ENCODE data around the gene YWHAB.

The YWHAB gene

DNA sequence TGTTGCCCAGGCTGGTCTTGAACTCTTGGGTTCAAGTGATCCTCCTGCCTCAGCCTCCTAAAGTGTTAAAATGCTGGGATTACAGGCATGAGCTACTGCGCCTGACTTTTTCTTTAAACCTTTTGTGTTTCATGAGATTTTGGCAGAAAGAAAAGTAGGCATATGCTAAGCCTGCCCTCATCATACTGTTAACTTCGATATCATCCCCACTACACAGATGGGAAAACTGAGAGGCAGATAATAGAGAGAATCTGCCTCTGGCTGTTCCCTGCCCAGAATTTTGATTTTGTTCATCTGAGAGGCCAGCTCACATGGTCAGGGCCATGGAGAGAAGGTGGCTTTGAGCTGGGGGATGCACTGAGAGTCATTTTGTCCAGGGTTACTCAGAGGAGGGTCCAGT is 31.9 kb downstream of the YWHAB start:
- Histone ChIP-seq H3K36me3 (ENCODE audit: low read length) (0 out of 2 replicates have a peak, but pooled peaks cover 5% of the 10 kb centered on the region), H3K4me2 (ENCODE audit: low read depth, low read length, poor library complexity, severe bottlenecking) (no peak overlapping the region), H3K27me3 (ENCODE audit: low read length) (no peaks in the 10 kb centered on the region), H4K20me1 (ENCODE audit: low read depth, low read length) (no peaks in the 10 kb centered on the region), H3K4me3 (ENCODE audit: insufficient read depth, low read length, poor library complexity, severe bottlenecking) (no peak overlapping the region), H3K9me2 (replicated peaks; ENCODE audit: insufficient read depth, low read length) (no peaks in the 10 kb centered on the region), H3K9me3 (ENCODE audit: insufficient read depth, low read length) (no peaks in the 10 kb centered on the region), H3K27ac (ENCODE audit: low read depth, low read length) (no peak overlapping the region), H3K79me2 (ENCODE audit: insufficient read depth, low read length) (no peaks in the 10 kb centered on the region; the same call in 1 of the 2 replicates), H2AFZ (ENCODE audit: low read depth, low read length, severe bottlenecking) (no peak overlapping the region), H3K9ac (ENCODE audit: low read length) (no peak overlapping the region), H3F3A (ENCODE audit: insufficient read depth) (no peaks in the 10 kb centered on the region)
- TF ChIP-seq EZH2phosphoT487 (conservative IDR thresholded peaks at IDR 0.05; ENCODE audit: low read length), result no peak
- TF ChIP-seq, protein P1, sequence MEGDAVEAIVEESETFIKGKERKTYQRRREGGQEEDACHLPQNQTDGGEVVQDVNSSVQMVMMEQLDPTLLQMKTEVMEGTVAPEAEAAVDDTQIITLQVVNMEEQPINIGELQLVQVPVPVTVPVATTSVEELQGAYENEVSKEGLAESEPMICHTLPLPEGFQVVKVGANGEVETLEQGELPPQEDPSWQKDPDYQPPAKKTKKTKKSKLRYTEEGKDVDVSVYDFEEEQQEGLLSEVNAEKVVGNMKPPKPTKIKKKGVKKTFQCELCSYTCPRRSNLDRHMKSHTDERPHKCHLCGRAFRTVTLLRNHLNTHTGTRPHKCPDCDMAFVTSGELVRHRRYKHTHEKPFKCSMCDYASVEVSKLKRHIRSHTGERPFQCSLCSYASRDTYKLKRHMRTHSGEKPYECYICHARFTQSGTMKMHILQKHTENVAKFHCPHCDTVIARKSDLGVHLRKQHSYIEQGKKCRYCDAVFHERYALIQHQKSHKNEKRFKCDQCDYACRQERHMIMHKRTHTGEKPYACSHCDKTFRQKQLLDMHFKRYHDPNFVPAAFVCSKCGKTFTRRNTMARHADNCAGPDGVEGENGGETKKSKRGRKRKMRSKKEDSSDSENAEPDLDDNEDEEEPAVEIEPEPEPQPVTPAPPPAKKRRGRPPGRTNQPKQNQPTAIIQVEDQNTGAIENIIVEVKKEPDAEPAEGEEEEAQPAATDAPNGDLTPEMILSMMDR (IDR thresholded peaks at IDR 0.05; ENCODE audit: insufficient read depth, low read length, poor library complexity, severe bottlenecking), result no peak

DNA sequence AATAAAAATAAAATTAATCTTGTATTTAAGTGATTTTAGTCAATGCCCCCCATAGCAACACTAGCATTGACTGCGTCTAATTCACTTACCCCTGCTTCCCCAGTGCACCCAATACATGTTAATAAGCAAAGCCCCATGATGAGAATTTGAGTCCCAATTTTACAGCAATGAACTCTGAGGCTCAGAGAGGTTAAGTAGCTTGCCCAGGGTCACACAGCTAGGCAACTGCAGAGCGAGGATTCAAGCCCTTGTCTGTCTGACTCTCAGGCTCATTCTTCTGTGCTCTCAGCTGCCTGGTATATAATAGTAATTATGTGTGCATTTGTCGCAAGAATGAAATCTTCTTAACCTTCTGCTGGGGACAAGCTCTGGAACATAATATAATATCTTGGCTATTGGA is 32.8 kb downstream of the YWHAB start:
- TF ChIP-seq, protein P1 (IDR thresholded peaks at IDR 0.05; ENCODE audit: insufficient read depth, low read length, poor library complexity, severe bottlenecking), result no peak
- TF ChIP-seq EZH2phosphoT487 (conservative IDR thresholded peaks at IDR 0.05; ENCODE audit: low read length), result no peak
- no peaks in the 10 kb centered on the region; the same call in 1 of the 2 replicates for H3K79me2 ChIP-seq (ENCODE audit: insufficient read depth, low read length)
- no peak overlapping the region for H3K9ac ChIP-seq (ENCODE audit: low read length)
- no peak overlapping the region for H3K27ac ChIP-seq (ENCODE audit: low read depth, low read length)
- H3K4me2 ChIP-seq (ENCODE audit: low read depth, low read length, poor library complexity, severe bottlenecking), result no peak overlapping the region
- H3F3A ChIP-seq (ENCODE audit: insufficient read depth), result no peaks in the 10 kb centered on the region
- no peaks in the 10 kb centered on the region for H3K9me3 ChIP-seq (ENCODE audit: insufficient read depth, low read length)
- no peak overlapping the region for H3K4me3 ChIP-seq (ENCODE audit: insufficient read depth, low read length, poor library complexity, severe bottlenecking)
- H4K20me1 ChIP-seq (ENCODE audit: low read depth, low read length), result no peaks in the 10 kb centered on the region
- no peak overlapping the region for H2AFZ ChIP-seq (ENCODE audit: low read depth, low read length, severe bottlenecking)
- H3K36me3 ChIP-seq (ENCODE audit: low read length), result 0 out of 2 replicates have a peak, but pooled peaks cover 5% of the 10 kb centered on the region
- no peaks in the 10 kb centered on the region for H3K27me3 ChIP-seq (ENCODE audit: low read length)
- H3K9me2 ChIP-seq (replicated peaks; ENCODE audit: insufficient read depth, low read length), result no peaks in the 10 kb centered on the region

GRCh38 chr20:44918761-44919160 is 33.3 kb downstream of the YWHAB start:
- Histone ChIP-seq H3K36me3 (ENCODE audit: low read length) (0 out of 2 replicates have a peak, but pooled peaks cover 5% of the 10 kb centered on the region), H3K4me2 (ENCODE audit: low read depth, low read length, poor library complexity, severe bottlenecking) (no peak overlapping the region), H3K27me3 (ENCODE audit: low read length) (no peaks in the 10 kb centered on the region), H3K9me2 (replicated peaks; ENCODE audit: insufficient read depth, low read length) (no peaks in the 10 kb centered on the region), H3K9ac (ENCODE audit: low read length) (no peak overlapping the region), H3K4me3 (ENCODE audit: insufficient read depth, low read length, poor library complexity, severe bottlenecking) (no peak overlapping the region), H3F3A (ENCODE audit: insufficient read depth) (no peaks in the 10 kb centered on the region), H3K27ac (ENCODE audit: low read depth, low read length) (no peak overlapping the region), H3K9me3 (ENCODE audit: insufficient read depth, low read length) (no peaks in the 10 kb centered on the region), H3K79me2 (ENCODE audit: insufficient read depth, low read length) (no peaks in the 10 kb centered on the region), H2AFZ (ENCODE audit: low read depth, low read length, severe bottlenecking) (no peak overlapping the region), H4K20me1 (ENCODE audit: low read depth, low read length) (no peaks in the 10 kb centered on the region)
- TF ChIP-seq, protein P1 (IDR thresholded peaks at IDR 0.05; ENCODE audit: insufficient read depth, low read length, poor library complexity, severe bottlenecking), result no peak
- TF ChIP-seq EZH2phosphoT487 (conservative IDR thresholded peaks at IDR 0.05; ENCODE audit: low read length), result no peak

Data from SU-DHL-6 (cell line).